K562 (cell line): ENCODE measurements around the gene DLG4. TPM values are rescaled to one million over a fixed set of nuclear protein-coding genes. Genes with fewer than 3 reads are reported as not detected.
A peak's percentile ranks its signal among the peaks of the same experiment; 100 is the strongest.

Source experiments
- ATAC-seq: fragments of 200-7000 bp; cut with Tn5 transposase; 3 replicates; pipeline ENCODE4 v1.9.1; 2020; ENCODE audit warnings: moderate library complexity
- BruUV-seq: library from RNA; stranded (reverse); fragments of 400-500 nt; replicated peaks from 2 replicates; lab custom pipeline; 2021; lab: Mats Ljungman, UMichigan
- CTCF ChIA-PET: fragments of 300-600 bp; formaldehyde crosslinking; extraction: SDS; loops from one replicate; lab custom pipeline; 2021; ENCODE audit warnings: low intra/inter-chr PET ratio; lab: Yijun Ruan, JAX
- POLR2A ChIA-PET: fragments of 300-600, 350-650 bp; sonication (Branson Sonifier 250); formaldehyde crosslinking; extraction: SDS; loops from one replicate; lab custom pipeline; 2021; ENCODE audit warnings: antibody characterized with exemption, inconsistent platforms; lab: Yijun Ruan, JAX
- DNase-seq, 4 experiments: peaks; one replicate each; pipeline versions ENCODE4 v3.0.0 to v3.0.0-alpha.2; 2011 to 2018; ENCODE audit warnings: low spot score in 3 of 4, mixed read lengths in 3 of 4; ENCODE audit errors: extremely low read depth in 1 of 4
- FAIRE-seq: peaks from 2 replicates; lab custom pipeline; 2011; peaks lifted over from hg19 to GRCh38; lab: Jason Lieb, UNC
- H2AFZ ChIP-seq: 2 replicates; pipeline ENCODE4 v1.6.0; 2011; ENCODE audit warnings: low read depth, low read length, control low read depth, inconsistent platforms
- H3K27ac ChIP-seq: fragments of 200-600 bp; 3 replicates; pipeline ENCODE4 v1.8.0; 2011; ENCODE audit warnings: low read depth, mild to moderate bottlenecking, control low read depth, inconsistent platforms, low read length, moderate library complexity, mixed read lengths; ENCODE audit errors: extremely low read depth
- H3K27me3 ChIP-seq, 2 experiments: fragments of 300-600 bp in 1 of 2; 2 replicates in 1 of 2; 3 replicates in 1 of 2; pipeline versions ENCODE4 v1.6.0 to v1.8.0; 2011; ENCODE audit warnings: inconsistent platforms in 2 of 2, low read length in 2 of 2, mild to moderate bottlenecking in 1 of 2, mixed read lengths in 1 of 2, moderate library complexity in 1 of 2; ENCODE audit not compliant: control insufficient read depth in 2 of 2, insufficient read depth in 2 of 2
- H3K36me3 ChIP-seq: fragments of 300-600 bp; 3 replicates; pipeline ENCODE4 v1.8.0; 2011; ENCODE audit warnings: mild to moderate bottlenecking, low read length, inconsistent platforms; ENCODE audit not compliant: control insufficient read depth, insufficient read depth
- H3K4me1 ChIP-seq, 2 experiments: fragments of 200-600 bp in 1 of 2; replicated peaks in 1 of 2; 2 replicates in 1 of 2; 3 replicates in 1 of 2; pipeline versions ENCODE4 v1.5.1 to v1.8.0; 2011; ENCODE audit warnings: inconsistent platforms in 2 of 2, low read length in 2 of 2, mild to moderate bottlenecking in 1 of 2, mixed read lengths in 1 of 2, moderate library complexity in 1 of 2; ENCODE audit not compliant: control insufficient read depth in 2 of 2, insufficient read depth in 2 of 2
- H3K4me2 ChIP-seq: 2 replicates; pipeline ENCODE4 v1.6.1; 2011; ENCODE audit warnings: low read length, control low read depth, inconsistent platforms, mixed read lengths; ENCODE audit not compliant: insufficient read depth
- H3K4me3 ChIP-seq: fragments of 200-600 bp; sonication (generic), shearing (Covaris generic); 2 replicates; pipeline ENCODE4 v1.5.1; 2016; ENCODE audit warnings: control low read depth, inconsistent platforms
- H3K79me2 ChIP-seq: fragments of 200-600 bp; 3 replicates; pipeline ENCODE4 v1.8.0; 2011; ENCODE audit warnings: low read length, inconsistent platforms; ENCODE audit not compliant: control insufficient read depth, insufficient read depth
- H3K9ac ChIP-seq, 2 experiments: 2 replicates each; pipeline versions ENCODE4 v1.6.0 to v1.6.1; 2011; ENCODE audit warnings: low read depth in 2 of 2, low read length in 2 of 2, control low read depth in 1 of 2, inconsistent platforms in 1 of 2, mild to moderate bottlenecking in 1 of 2, mixed read lengths in 1 of 2; ENCODE audit not compliant: insufficient read depth in 1 of 2
- H3K9me1 ChIP-seq: one replicate; pipeline ENCODE4 v1.6.0; 2011; ENCODE audit warnings: inconsistent platforms, mild to moderate bottlenecking, low read length, moderate library complexity; ENCODE audit not compliant: control insufficient read depth, insufficient read depth
- H3K9me3 ChIP-seq: replicated peaks from 2 replicates; pipeline ENCODE4 v1.5.1; 2011; ENCODE audit warnings: low read depth, low read length, inconsistent platforms; ENCODE audit not compliant: control insufficient read depth, insufficient read depth
- H4K20me1 ChIP-seq: replicated peaks from 2 replicates; pipeline ENCODE4 v1.6.1; 2011; ENCODE audit warnings: low read length, inconsistent platforms, mixed read lengths; ENCODE audit not compliant: control insufficient read depth, insufficient read depth
- CHD1 ChIP-seq: fragments of 200-600 bp; sonication (generic); IDR thresholded peaks from one replicate; pipeline ENCODE4 v1.6.1; 2012; ENCODE audit warnings: mild to moderate bottlenecking, moderate library complexity, low read length, inconsistent platforms
- COPS2 ChIP-seq: fragments of 450-650 bp; conservative IDR thresholded peaks from 2 replicates; pipeline ENCODE4 v1.6.1; 2016; ENCODE audit warnings: mild to moderate bottlenecking, moderate library complexity
- ELF4 ChIP-seq: fragments of 450-650 bp; formaldehyde crosslinking; IDR thresholded peaks from 2 replicates; pipeline ENCODE4 v1.4.0; 2022; ENCODE audit warnings: missing genetic modification characterization
- NEUROD1 ChIP-seq: fragments of 150-350 bp; IDR thresholded peaks from 2 replicates; pipeline ENCODE4 v1.6.1; 2014; ENCODE audit warnings: borderline replicate concordance, low read length, low read depth; ENCODE audit not compliant: partially characterized antibody
- PCBP2 ChIP-seq: fragments of 200-400 bp; formaldehyde crosslinking; IDR thresholded peaks from 2 replicates; pipeline ENCODE4 v1.6.1; 2018; ENCODE audit warnings: low read length, low read depth, mild to moderate bottlenecking, moderate library complexity; ENCODE audit not compliant: poor library complexity, severe bottlenecking
- RCOR1 ChIP-seq, 2 experiments: IDR thresholded peaks; 2 replicates each; pipeline ENCODE4 v1.6.1; 2012; ENCODE audit warnings: low read depth in 2 of 2, low read length in 2 of 2, borderline replicate concordance in 1 of 2, improper control_type of control experiment in 1 of 2
- SNIP1 ChIP-seq: fragments of 450-650 bp; IDR thresholded peaks from 2 replicates; pipeline ENCODE4 v1.7.1; 2017; ENCODE audit warnings: low read depth, mild to moderate bottlenecking
- YY1 ChIP-seq, 3 experiments: IDR thresholded peaks; 2 replicates each; pipeline ENCODE4 v1.6.1; 2011; ENCODE audit warnings: low read length in 2 of 3, mild to moderate bottlenecking in 2 of 3, moderate library complexity in 2 of 3, borderline replicate concordance in 1 of 3, control low read depth in 1 of 3, low read depth in 1 of 3; ENCODE audit not compliant: insufficient read depth in 3 of 3, insufficient replicate concordance in 2 of 3, control insufficient read depth in 1 of 3, insufficient read length in 1 of 3; ENCODE audit errors: extremely low read depth in 1 of 3
- ZNF253 ChIP-seq: fragments of 250-450 bp; sonication (Bioruptor Pico); conservative IDR thresholded peaks from 2 replicates; pipeline ENCODE4 v1.6.1; 2021; ENCODE audit warnings: mild to moderate bottlenecking
- ZNF584 ChIP-seq: fragments of 200-800 bp; sonication (Bioruptor generic); IDR thresholded peaks from 2 replicates; pipeline ENCODE4 v1.6.1; 2016; ENCODE audit warnings: low read depth, mild to moderate bottlenecking, missing genetic modification characterization, missing compliant biosample characterization
- WGBS: fragments of 100-300 bp; shearing (Covaris generic); methylation state at CpG from one replicate; pipeline ENCODE4 v1.1.6; 2016; ENCODE audit warnings: low coverage, mixed read lengths; ENCODE audit not compliant: insufficient coverage; ENCODE audit errors: missing lambda C conversion rate; 5-methylcytosine and 5-hydroxymethylcytosine counted together
- in situ Hi-C: fragments of 300-500 bp; cut with MboI; formaldehyde crosslinking; loops from 4 replicates; pipeline ENCODE4 v1.15.0; 2018; ENCODE audit warnings: inconsistent platforms, mixed read lengths
- intact Hi-C: fragments of 100-400 bp; cut with micrococcal nuclease; formaldehyde crosslinking; loops from 2 replicates; pipeline ENCODE4 v1.14.2; 2022
- polyA plus RNA-seq, 8 experiments: library from polyadenylated mRNA; depleted of rRNA in 4 of 8; stranded (reverse) in 5 of 8; unstranded in 3 of 8; fragments of >200 nt; fragmentation: Nextera tagmentation in 2 of 8; fragmentation: Illumina TruSeq in 1 of 8; extraction: Ambion mirVana in 2 of 8; extraction: Trizol in 1 of 8; gene quantifications; 2 replicates each; pipeline versions ENCODE4 v1.2.1 to v1.2.3, GENCODE V29; 2011 to 2014; ENCODE audit warnings: inconsistent platforms in 1 of 8, missing spikeins in 1 of 8
- total RNA-seq, 7 experiments: library from RNA; depleted of rRNA in 6 of 7; stranded (reverse); fragments of >200 nt in 6 of 7; fragmentation: Illumina TruSeq in 2 of 7; extraction: Trizol in 2 of 7; gene quantifications; 2 replicates each; pipeline versions ENCODE4 v1.2.1 to v1.2.3, GENCODE V29; 2011 to 2021; ENCODE audit warnings: low replicate concordance in 1 of 7
- TF ChIP-seq, protein P1 (sequence below), 2 experiments: IDR thresholded peaks in 1 of 2; conservative IDR thresholded peaks in 1 of 2; 2 replicates each; pipeline ENCODE4 v1.6.1; 2016; ENCODE audit warnings: low read depth in 2 of 2, mild to moderate bottlenecking in 1 of 2, missing compliant biosample characterization in 1 of 2, missing genetic modification characterization in 1 of 2, moderate library complexity in 1 of 2
- TF ChIP-seq, protein P2 (sequence below): fragments of 200-800 bp; sonication (Bioruptor generic); IDR thresholded peaks from 2 replicates; pipeline ENCODE4 v1.6.1; 2017; ENCODE audit warnings: missing genetic modification characterization, missing compliant biosample characterization
- TF ChIP-seq, protein P3 (sequence below): sonication (generic); formaldehyde crosslinking; IDR thresholded peaks from 2 replicates; pipeline ENCODE4 v1.8.1; 2023; ENCODE audit warnings: mild to moderate bottlenecking, missing genetic modification reagents

DLG4 gene
- total and polyA plus RNA-seq, 9 of the 15 experiments (the other 6 are each of a cell fraction or from before 2014, with no cell fraction given) = 0.03 to 12.0 (median 4.1) TPM

DNA sequence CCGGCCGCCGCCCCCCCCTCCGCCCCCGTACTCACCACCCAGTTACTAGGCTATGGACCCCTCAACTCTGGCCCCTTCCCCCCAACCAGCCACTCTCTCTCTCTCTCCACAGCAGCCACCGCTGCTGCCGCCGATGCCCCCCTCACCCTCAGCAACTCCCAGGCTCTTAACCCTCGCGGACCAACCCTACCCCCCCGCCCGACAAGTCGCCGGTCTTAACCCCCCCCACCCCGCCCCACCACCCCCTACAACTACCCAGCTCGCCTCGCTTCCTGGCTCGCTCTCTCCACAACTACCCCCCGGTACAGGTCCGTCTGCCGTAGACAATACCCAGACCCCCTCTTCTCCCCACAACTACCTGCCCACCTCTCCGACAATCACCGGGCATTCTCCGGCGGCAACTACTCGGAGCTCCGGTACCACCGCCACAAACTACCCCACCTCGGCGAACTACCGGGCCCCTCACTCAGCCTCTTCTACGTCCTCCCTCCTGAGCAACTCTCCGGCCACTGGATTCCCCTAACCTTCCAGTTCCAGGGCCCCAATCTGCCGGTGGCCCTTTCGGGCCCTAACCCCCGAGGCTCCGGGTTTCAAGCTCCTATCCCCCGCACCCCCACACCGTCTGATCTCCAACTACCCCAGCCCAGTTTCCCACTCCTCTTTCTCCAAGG is 18.9 kb upstream of the DLG4 start:
- Histone ChIP-seq H3K4me3 (peak overlapping the region; percentile 79), H3K9me3 (no peaks in the 10 kb centered on the region), H3K36me3 (peaks cover 53% of the 10 kb centered on the region; the same call in 2 of the 3 replicates), H2AFZ (0 out of 2 replicates have a peak overlapping the region, but pooled peaks have one; percentile 24), H3K9me1 (no peaks in the 10 kb centered on the region), H3K27ac (peak overlapping the region; percentile 96), H3K4me1 (peaks cover 38 to 42% of the 10 kb centered on the region in 2 experiments; a peak in 4 of 5 replicates), H3K4me2 (peak overlapping the region; percentile 81), H3K79me2 (peaks cover 79% of the 10 kb centered on the region), H3K27me3 (no peaks in the 10 kb centered on the region), H3K9ac (peak overlapping the region; percentile 98 to 99), H4K20me1 (peaks cover 5% of the 10 kb centered on the region; the same call in 1 of the 2 replicates)
- peak; percentile 38 to 67 (median 50) for DNase-seq
- no TSS peak for BruUV-seq
- ATAC-seq = no peak
- intact Hi-C loops (loop anchor here (2.0 to 5.0 kb wide), 2 partner anchors 14 to 44 kb away; partner anchors contain the start of genes ELP5 and SLC2A4), in situ Hi-C loops (no loop called here)
- FAIRE-seq = no peak
- POLR2A ChIA-PET = interaction anchor here (1.1 to 6.6 kb wide), 3 partner anchors 10 to 58 kb away, joined by 3 to 73 read pairs (median 5); partner anchors contain the start of genes ACADVL and DLG4
- 0% methylated on average over 14 of the region's 39 CpGs for WGBS
- CTCF ChIA-PET = no interaction called here
- no peak for TF ChIP-seq ZNF584 (CRISPR knock-in tag)
- TF ChIP-seq, protein P1, sequence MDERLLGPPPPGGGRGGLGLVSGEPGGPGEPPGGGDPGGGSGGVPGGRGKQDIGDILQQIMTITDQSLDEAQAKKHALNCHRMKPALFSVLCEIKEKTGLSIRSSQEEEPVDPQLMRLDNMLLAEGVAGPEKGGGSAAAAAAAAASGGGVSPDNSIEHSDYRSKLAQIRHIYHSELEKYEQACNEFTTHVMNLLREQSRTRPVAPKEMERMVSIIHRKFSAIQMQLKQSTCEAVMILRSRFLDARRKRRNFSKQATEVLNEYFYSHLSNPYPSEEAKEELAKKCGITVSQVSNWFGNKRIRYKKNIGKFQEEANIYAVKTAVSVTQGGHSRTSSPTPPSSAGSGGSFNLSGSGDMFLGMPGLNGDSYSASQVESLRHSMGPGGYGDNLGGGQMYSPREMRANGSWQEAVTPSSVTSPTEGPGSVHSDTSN (CRISPR knock-in tag; IDR thresholded peaks at IDR 0.05; ENCODE audit: low read depth) = no peak
- TF ChIP-seq, protein P1 (tag; conservative IDR thresholded peaks at IDR 0.05; ENCODE audit: low read depth) = no peak
- peak; percentile 63 for TF ChIP-seq CHD1
- no peak for TF ChIP-seq SNIP1
- TF ChIP-seq ZNF253 (CRISPR knock-in tag) = no peak
- no peak for TF ChIP-seq COPS2
- TF ChIP-seq, protein P2, sequence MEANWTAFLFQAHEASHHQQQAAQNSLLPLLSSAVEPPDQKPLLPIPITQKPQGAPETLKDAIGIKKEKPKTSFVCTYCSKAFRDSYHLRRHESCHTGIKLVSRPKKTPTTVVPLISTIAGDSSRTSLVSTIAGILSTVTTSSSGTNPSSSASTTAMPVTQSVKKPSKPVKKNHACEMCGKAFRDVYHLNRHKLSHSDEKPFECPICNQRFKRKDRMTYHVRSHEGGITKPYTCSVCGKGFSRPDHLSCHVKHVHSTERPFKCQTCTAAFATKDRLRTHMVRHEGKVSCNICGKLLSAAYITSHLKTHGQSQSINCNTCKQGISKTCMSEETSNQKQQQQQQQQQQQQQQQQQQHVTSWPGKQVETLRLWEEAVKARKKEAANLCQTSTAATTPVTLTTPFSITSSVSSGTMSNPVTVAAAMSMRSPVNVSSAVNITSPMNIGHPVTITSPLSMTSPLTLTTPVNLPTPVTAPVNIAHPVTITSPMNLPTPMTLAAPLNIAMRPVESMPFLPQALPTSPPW = peak; percentile 27
- TF ChIP-seq PCBP2 = no peak
- TF ChIP-seq ELF4 (CRISPR knock-in tag) = 0 out of 2 replicates have a peak, but pooled peaks have one; percentile 53
- no peak for TF ChIP-seq YY1 (IDR thresholded peaks at IDR 0.05; ENCODE audit: borderline replicate concordance in 1 of 3, control insufficient read depth in 1 of 3, extremely low read depth in 1 of 3, insufficient read depth in 3 of 3, insufficient read length in 1 of 3, insufficient replicate concordance in 2 of 3, low read depth in 1 of 3, low read length in 2 of 3)
- no peak for TF ChIP-seq RCOR1 (IDR thresholded peaks at IDR 0.05; ENCODE audit: borderline replicate concordance in 1 of 2, low read depth in 2 of 2, low read length in 2 of 2)
- TF ChIP-seq, protein P3, sequence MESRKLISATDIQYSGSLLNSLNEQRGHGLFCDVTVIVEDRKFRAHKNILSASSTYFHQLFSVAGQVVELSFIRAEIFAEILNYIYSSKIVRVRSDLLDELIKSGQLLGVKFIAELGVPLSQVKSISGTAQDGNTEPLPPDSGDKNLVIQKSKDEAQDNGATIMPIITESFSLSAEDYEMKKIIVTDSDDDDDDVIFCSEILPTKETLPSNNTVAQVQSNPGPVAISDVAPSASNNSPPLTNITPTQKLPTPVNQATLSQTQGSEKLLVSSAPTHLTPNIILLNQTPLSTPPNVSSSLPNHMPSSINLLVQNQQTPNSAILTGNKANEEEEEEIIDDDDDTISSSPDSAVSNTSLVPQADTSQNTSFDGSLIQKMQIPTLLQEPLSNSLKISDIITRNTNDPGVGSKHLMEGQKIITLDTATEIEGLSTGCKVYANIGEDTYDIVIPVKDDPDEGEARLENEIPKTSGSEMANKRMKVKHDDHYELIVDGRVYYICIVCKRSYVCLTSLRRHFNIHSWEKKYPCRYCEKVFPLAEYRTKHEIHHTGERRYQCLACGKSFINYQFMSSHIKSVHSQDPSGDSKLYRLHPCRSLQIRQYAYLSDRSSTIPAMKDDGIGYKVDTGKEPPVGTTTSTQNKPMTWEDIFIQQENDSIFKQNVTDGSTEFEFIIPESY = no peak
- no peak for TF ChIP-seq NEUROD1
